Immature natural killer cell (primary cell): Measurements from ENCODE around the gene FOXP4. TPM values are rescaled to one million over a fixed set of nuclear protein-coding genes. Genes with fewer than 3 reads are reported as not detected.

ENCODE experiments used
- DNase-seq, 3 donors: peaks; one replicate each; pipeline ENCODE4 v3.0.0; 2022; ENCODE audit warnings: mixed read lengths in 1 of 3
- H3K27ac Mint-ChIP-seq, 6 donors: one replicate each; pipeline ENCODE4 v1.8.0; 2020; ENCODE audit warnings: mixed read lengths in 6 of 6, mild to moderate bottlenecking in 5 of 6, inconsistent platforms in 4 of 6, moderate library complexity in 3 of 6
- H3K27me3 Mint-ChIP-seq, 3 donors: one replicate each; pipeline ENCODE4 v1.8.0; 2020 to 2021; ENCODE audit warnings: low read depth in 3 of 3, mild to moderate bottlenecking in 3 of 3, mixed read lengths in 3 of 3, moderate library complexity in 3 of 3, inconsistent platforms in 1 of 3
- H3K36me3 Mint-ChIP-seq, 3 donors: one replicate each; pipeline ENCODE4 v1.8.0; 2020; ENCODE audit warnings: mixed read lengths in 3 of 3, inconsistent platforms in 2 of 3, mild to moderate bottlenecking in 2 of 3
- H3K4me1 Mint-ChIP-seq, 2 donors: one replicate each; pipeline ENCODE4 v1.8.0; 2020; ENCODE audit warnings: inconsistent platforms in 2 of 2, mild to moderate bottlenecking in 2 of 2, mixed read lengths in 2 of 2, moderate library complexity in 1 of 2
- H3K4me3 Mint-ChIP-seq, 5 donors: one replicate each; pipeline ENCODE4 v1.8.0; 2020; ENCODE audit warnings: mild to moderate bottlenecking in 5 of 5, mixed read lengths in 5 of 5, inconsistent platforms in 3 of 5, moderate library complexity in 3 of 5
- H3K9me3 Mint-ChIP-seq, 6 donors: one replicate each; pipeline ENCODE4 v1.8.0; 2020; ENCODE audit warnings: mild to moderate bottlenecking in 6 of 6, mixed read lengths in 6 of 6, inconsistent platforms in 4 of 6, moderate library complexity in 3 of 6
- polyA plus RNA-seq, 3 donors: library from polyadenylated mRNA; unstranded; fragments of 300-500 nt; fragmentation: Illumina TruSeq; gene quantifications; one replicate each; pipeline ENCODE4 v1.2.3, GENCODE V29; 2021

Gene FOXP4
- polyA plus RNA-seq, 3 donors from 2014 or later: 0.10 to 0.73 (median 0.68) TPM

DNA sequence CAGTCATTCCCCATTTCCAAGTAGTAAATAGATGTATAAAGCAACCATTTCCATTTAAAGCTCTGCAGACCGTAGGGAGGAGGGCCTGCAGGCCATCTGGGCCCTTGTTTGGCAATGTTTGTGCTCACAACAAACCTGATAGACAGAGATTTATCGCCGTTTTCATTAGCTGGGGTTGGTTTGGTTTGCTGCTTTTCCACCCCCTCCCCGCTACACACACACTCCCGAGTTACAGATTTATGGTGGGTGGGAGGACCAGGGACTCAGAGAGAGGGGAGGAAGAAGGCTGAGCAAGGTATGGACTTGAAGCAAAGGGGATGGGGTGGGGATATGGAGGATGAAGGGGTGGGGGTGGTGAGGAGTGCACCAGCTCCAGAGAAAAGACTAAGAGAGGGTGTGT, 36.6 kb upstream of the FOXP4 start:
- no peak for DNase-seq
- peaks cover 13 to 29% (median 16%) of the 10 kb centered on the region in 3 donors for H3K27me3 Mint-ChIP-seq

GRCh38 chr6:41511443-41512060, 34.6 kb upstream of the FOXP4 start:
- Mint-ChIP-seq H3K4me1 (no peaks in the 10 kb centered on the region), H3K9me3 (no peaks in the 10 kb centered on the region), H3K27ac (peak overlapping the region in 1 of 6 donors; percentile 2), H3K27me3 (peaks cover 4 to 19% (median 11%) of the 10 kb centered on the region in 3 donors), H3K4me3 (no peak overlapping the region), H3K36me3 (no peaks in the 10 kb centered on the region)
- DNase-seq: no peak

More for the DNA sequence above, 36.6 kb upstream of the FOXP4 start:
- no peak overlapping the region for H3K27ac Mint-ChIP-seq
- no peak overlapping the region for H3K4me3 Mint-ChIP-seq
- peaks cover 0 to 3% (median 0%) of the 10 kb centered on the region in 6 donors for H3K9me3 Mint-ChIP-seq
- peaks cover 5 to 13% of the 10 kb centered on the region in 2 donors for H3K4me1 Mint-ChIP-seq
- H3K36me3 Mint-ChIP-seq: peaks cover 0 to 2% (median 0%) of the 10 kb centered on the region in 3 donors

DNA sequence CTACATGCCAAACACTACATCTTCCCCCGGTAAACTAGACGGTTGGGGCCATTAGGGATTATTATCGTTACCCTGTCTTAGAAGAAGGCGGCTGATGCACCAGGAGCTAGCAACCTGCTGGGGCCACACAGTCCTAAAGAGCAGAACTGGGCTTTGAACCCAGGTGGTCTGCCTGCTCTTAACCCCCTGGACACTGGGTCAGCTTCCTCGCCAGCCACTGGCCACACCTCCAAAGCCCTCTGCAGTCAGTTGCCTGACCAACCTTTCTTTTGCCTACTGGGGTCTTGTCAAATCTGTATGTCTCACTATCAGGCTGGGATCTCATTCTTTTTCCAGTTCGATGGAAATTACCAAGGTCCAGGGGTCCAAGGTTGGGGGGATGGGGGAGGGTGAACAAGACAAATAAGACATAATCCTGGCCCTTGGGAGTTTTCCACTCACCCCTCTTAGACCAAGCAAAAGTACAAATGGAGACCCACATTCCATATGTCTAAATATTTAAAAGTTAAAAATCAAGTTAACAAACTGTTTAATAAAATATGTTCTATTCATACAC, 34.0 kb upstream of the FOXP4 start:
- no peak for DNase-seq
- Mint-ChIP-seq H3K4me1 (no peaks in the 10 kb centered on the region), H3K9me3 (no peaks in the 10 kb centered on the region), H3K27me3 (peaks cover 3 to 18% (median 11%) of the 10 kb centered on the region in 3 donors), H3K4me3 (no peak overlapping the region), H3K27ac (no peak overlapping the region), H3K36me3 (no peaks in the 10 kb centered on the region)

GRCh38 chr6:41515995-41516394, 30.2 kb upstream of the FOXP4 start:
- no peak overlapping the region for H3K27ac Mint-ChIP-seq
- no peak for DNase-seq
- H3K4me3 Mint-ChIP-seq: no peak overlapping the region
- no peaks in the 10 kb centered on the region for H3K9me3 Mint-ChIP-seq
- no peaks in the 10 kb centered on the region for H3K36me3 Mint-ChIP-seq
- H3K4me1 Mint-ChIP-seq: no peaks in the 10 kb centered on the region
- peaks cover 7% of the 10 kb centered on the region in 3 donors for H3K27me3 Mint-ChIP-seq

GRCh38 chr6:41518118-41518517, 28.1 kb upstream of the FOXP4 start:
- DNase-seq: no peak
- Mint-ChIP-seq H3K4me1 (no peaks in the 10 kb centered on the region), H3K4me3 (no peak overlapping the region), H3K9me3 (no peaks in the 10 kb centered on the region), H3K36me3 (no peaks in the 10 kb centered on the region), H3K27ac (no peak overlapping the region), H3K27me3 (peaks cover 6 to 16% (median 13%) of the 10 kb centered on the region in 3 donors)

GRCh38 chr6:41519305-41519744, 26.9 kb upstream of the FOXP4 start:
- Mint-ChIP-seq H3K27ac (no peak overlapping the region), H3K9me3 (no peaks in the 10 kb centered on the region), H3K27me3 (peaks cover 4 to 19% (median 13%) of the 10 kb centered on the region in 3 donors), H3K4me1 (no peaks in the 10 kb centered on the region), H3K4me3 (no peak overlapping the region), H3K36me3 (no peaks in the 10 kb centered on the region)
- DNase-seq: no peak

- no peak for DNase-seq
- Mint-ChIP-seq H3K9me3 (no peaks in the 10 kb centered on the region), H3K27me3 (peaks cover 8 to 16% (median 15%) of the 10 kb centered on the region in 3 donors), H3K4me3 (no peak overlapping the region), H3K36me3 (no peaks in the 10 kb centered on the region), H3K4me1 (no peaks in the 10 kb centered on the region), H3K27ac (no peak overlapping the region)
These were observed 26.2 kb upstream of the FOXP4 start for GRCh38 chr6:41519745-41520699.

- Mint-ChIP-seq H3K4me3 (no peak overlapping the region), H3K36me3 (no peaks in the 10 kb centered on the region), H3K27me3 (peaks cover 6 to 20% (median 13%) of the 10 kb centered on the region in 3 donors), H3K9me3 (no peaks in the 10 kb centered on the region), H3K27ac (no peak overlapping the region), H3K4me1 (no peaks in the 10 kb centered on the region)
- DNase-seq: no peak
These were observed 23.2 kb upstream of the FOXP4 start for GRCh38 chr6:41522780-41523548.

DNA sequence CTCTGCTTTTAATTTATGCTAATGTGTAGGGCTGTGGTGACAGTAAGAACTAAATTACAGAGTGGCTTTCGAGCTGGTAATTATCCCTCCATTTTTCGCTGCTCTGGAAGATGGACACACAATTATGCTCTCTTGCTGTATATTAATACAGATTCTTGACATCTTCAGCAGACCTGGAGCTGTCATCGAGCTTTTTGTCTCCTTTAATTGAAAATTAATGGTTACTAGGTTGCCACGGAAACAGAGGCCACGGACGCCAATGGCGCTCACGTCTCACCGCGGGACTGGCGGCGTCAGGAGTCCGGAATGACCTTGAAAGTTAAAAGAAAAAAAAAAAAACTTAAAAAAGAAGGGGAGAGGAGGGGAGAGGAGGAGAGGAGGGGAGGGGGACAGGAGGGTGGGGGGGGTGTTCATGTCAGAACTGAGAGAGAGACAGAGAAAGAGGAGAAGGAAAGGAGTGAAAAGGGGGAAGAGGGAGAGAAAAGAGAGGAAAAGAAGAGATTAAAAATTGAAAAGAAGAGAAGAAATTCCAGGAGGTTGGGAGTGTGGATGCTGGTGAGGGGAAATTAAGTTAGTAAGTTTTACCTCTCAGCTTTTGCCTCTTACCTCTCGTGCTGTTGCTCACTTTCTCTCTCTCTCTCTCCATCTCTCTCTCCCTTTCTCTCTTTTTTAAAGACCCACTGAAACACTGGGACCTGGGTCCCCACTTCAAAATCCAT, 22.1 kb upstream of the FOXP4 start:
- Mint-ChIP-seq H3K4me3 (no peak overlapping the region), H3K36me3 (no peaks in the 10 kb centered on the region), H3K27me3 (peaks cover 5 to 22% (median 16%) of the 10 kb centered on the region in 3 donors), H3K4me1 (no peaks in the 10 kb centered on the region), H3K9me3 (no peaks in the 10 kb centered on the region), H3K27ac (no peak overlapping the region)
- DNase-seq: no peak

DNA sequence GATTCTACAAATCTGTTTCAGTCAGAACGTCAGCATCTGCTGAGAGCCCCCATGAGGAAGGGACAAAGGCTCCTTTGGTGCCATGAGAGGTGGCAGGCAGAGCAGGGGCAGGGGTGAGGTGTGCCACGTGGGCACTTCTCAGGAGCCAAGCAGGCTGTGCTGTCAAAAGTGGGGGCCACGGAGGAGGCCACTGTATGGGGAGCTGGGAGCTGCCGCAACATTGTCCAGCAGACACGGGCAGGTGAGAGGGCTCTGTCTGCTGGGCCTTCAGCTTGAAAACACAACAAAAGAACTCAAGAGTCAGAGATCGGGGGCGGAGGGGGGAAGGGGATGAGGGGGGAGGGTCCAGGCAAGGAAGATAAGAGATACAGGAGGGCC, 21.6 kb upstream of the FOXP4 start:
- DNase-seq: no peak
- peaks cover 0 to under 1% of the 10 kb centered on the region in 2 donors for H3K4me1 Mint-ChIP-seq
- no peak overlapping the region for H3K4me3 Mint-ChIP-seq
- H3K27me3 Mint-ChIP-seq: peaks cover 5 to 22% (median 16%) of the 10 kb centered on the region in 3 donors
- no peaks in the 10 kb centered on the region for H3K9me3 Mint-ChIP-seq
- no peaks in the 10 kb centered on the region for H3K36me3 Mint-ChIP-seq
- H3K27ac Mint-ChIP-seq: no peak overlapping the region

- no peak for DNase-seq
- H3K4me3 Mint-ChIP-seq: no peak overlapping the region
- H3K9me3 Mint-ChIP-seq: peaks cover 0 to 1% (median 0%) of the 10 kb centered on the region in 6 donors
- no peaks in the 10 kb centered on the region for H3K36me3 Mint-ChIP-seq
- no peak overlapping the region for H3K27ac Mint-ChIP-seq
- peaks cover 11 to 26% (median 14%) of the 10 kb centered on the region in 3 donors for H3K27me3 Mint-ChIP-seq
- H3K4me1 Mint-ChIP-seq: peaks cover 20 to 29% of the 10 kb centered on the region in 2 donors
These were observed 18.3 kb upstream of the FOXP4 start for GRCh38 chr6:41527721-41528408.

DNA sequence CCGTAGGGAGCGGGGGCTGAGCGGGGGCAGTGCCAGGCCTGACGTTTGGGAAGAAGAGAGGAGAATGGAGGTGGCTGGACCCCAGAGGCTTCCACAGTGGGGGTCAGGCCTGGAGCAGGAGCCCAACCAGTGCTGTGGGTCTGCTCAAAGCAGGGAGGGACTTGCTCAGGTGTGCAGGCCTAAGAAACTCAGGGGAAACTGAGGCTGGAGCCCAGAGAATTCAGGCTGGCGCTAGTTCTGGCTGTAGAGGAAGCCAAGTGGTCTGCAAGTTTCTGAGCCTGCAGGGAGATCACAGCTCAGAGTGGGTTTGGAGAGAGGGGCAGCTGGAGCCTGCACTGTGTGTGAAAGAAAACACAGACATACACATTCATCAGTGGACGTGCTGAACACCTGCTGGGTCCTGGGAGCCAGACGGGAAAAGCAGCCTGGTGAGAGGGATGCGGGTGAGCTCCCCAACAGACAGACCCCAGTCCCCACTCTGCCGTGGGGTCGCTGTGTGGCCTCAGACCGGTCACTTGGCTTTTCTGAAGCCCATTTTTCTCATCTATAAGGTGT, 17.7 kb upstream of the FOXP4 start:
- H3K9me3 Mint-ChIP-seq: peaks cover 0 to 1% (median 0%) of the 10 kb centered on the region in 6 donors
- H3K27ac Mint-ChIP-seq: peak overlapping the region in 3 of 6 donors; percentile 4 to 58 (median 44)
- peaks cover 15 to 29% (median 19%) of the 10 kb centered on the region in 3 donors for H3K27me3 Mint-ChIP-seq
- H3K36me3 Mint-ChIP-seq: no peaks in the 10 kb centered on the region
- no peak for DNase-seq
- H3K4me1 Mint-ChIP-seq: peaks cover 27 to 35% of the 10 kb centered on the region in 2 donors
- H3K4me3 Mint-ChIP-seq: no peak overlapping the region
